GM19324 (cell line): ENCODE results near the gene MID1IP1.

Source experiments
- ATAC-seq: cut with Tn5 transposase; IDR thresholded peaks from one replicate; pipeline ENCODE4 v1.9.1; 2021; ENCODE audit warnings: mild to moderate bottlenecking, moderate library complexity; ENCODE audit not compliant: unreplicated experiment, low FRiP score

MID1IP1 gene, protein sequence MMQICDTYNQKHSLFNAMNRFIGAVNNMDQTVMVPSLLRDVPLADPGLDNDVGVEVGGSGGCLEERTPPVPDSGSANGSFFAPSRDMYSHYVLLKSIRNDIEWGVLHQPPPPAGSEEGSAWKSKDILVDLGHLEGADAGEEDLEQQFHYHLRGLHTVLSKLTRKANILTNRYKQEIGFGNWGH

GRCh38 chrX:38800981-38801845 lies at the start of gene MID1IP1:
MID1IP1 (plus strand) TSS chrX:38801459; CDS start chrX:38804947, 3,488 bp downstream.
- peak; percentile 39 for ATAC-seq

- ATAC-seq: peak; percentile 44
Observed at GRCh38 chrX:38754102-38754790, 47.0 kb upstream of the MID1IP1 start.

GRCh38 chrX:38754818-38755718 lies 46.2 kb upstream of the MID1IP1 start:
- no peak for ATAC-seq

DNA sequence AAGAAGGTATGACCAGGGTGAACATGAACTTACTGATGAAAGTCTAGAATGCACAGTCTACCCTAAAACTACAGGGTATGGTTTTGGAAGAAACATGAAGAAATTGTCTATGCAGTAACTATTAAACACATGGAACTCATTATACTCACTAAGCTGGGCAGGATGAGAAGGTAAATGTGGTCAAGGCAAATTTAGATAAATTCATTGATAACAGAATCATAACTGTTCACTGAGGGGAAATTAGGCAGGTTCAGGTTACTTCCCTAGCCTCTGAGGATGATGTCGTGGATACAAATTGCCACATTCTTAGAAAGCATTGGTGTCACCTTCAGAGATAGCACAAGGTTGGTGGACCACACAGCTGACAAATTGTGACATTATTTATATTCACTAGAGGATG lies 40.4 kb upstream of the MID1IP1 start:
- ATAC-seq: no peak

- no peak for ATAC-seq
Observed at GRCh38 chrX:38768079-38768478, 33.2 kb upstream of the MID1IP1 start.

GRCh38 chrX:38770152-38770551 lies 31.1 kb upstream of the MID1IP1 start:
- no peak for ATAC-seq

GRCh38 chrX:38774249-38774648 lies 27.0 kb upstream of the MID1IP1 start:
- no peak for ATAC-seq

DNA sequence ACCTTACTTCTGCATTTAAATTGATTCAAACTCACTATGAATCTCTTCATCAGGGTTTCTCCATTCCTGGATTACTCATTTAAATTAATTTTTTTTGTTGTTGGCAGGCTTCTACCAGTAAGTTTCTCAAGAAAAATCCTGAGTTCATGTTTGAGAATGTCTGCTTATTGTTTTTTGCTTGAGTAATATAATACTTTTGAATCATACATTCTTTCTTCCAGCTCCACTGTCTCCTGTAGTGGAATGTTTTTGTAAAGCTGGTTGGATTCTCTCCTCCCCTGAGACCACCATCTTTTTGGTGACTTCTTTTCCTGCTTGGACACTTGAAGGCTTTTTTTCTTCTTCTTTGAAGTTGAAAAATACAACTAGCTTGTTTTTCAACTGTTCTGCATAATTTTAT lies 4.3 kb upstream of the MID1IP1 start:
- no peak for ATAC-seq

DNA sequence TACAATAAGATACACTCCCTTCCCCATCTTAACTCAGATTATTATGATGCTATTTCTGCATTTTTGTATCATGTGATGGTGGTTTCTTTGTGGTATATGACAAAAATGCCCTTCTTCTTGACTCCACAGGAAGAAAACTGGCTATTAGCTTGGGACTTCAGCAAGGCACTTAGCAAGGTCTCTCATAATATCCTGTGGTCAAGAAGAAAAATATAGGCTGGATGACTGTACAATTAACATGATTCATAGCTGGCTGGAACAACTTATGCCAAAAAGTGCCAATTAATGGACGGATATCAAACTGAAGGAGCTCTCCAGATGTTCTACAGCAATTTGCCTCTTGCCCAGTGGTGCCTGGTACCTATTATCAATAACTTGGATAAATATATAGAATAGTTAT lies 2.3 kb upstream of the MID1IP1 start:
- no peak for ATAC-seq

- no peak for ATAC-seq
Observed at GRCh38 chrX:38799995-38800580, 1.2 kb upstream of the MID1IP1 start.

- no peak for ATAC-seq
Observed at GRCh38 chrX:38803243-38803587, 2.0 kb downstream of the MID1IP1 start.

- ATAC-seq: peak; percentile 71
Observed at GRCh38 chrX:38803588-38804431, 2.6 kb downstream of the MID1IP1 start.

DNA sequence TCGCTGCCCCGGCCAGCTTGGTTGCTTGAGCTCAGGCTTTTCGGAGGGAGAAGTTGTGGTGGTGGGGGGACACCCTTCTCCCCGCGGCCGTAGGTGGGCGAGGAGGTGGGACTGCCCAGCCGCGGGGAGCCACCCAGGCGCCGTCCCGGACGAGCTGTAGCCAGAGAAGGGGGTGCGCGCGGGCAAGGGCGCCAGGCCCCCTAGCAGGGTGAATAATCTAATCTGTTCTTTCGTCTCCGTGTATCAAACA lies 3.1 kb downstream of the MID1IP1 start:
- no peak for ATAC-seq

DNA sequence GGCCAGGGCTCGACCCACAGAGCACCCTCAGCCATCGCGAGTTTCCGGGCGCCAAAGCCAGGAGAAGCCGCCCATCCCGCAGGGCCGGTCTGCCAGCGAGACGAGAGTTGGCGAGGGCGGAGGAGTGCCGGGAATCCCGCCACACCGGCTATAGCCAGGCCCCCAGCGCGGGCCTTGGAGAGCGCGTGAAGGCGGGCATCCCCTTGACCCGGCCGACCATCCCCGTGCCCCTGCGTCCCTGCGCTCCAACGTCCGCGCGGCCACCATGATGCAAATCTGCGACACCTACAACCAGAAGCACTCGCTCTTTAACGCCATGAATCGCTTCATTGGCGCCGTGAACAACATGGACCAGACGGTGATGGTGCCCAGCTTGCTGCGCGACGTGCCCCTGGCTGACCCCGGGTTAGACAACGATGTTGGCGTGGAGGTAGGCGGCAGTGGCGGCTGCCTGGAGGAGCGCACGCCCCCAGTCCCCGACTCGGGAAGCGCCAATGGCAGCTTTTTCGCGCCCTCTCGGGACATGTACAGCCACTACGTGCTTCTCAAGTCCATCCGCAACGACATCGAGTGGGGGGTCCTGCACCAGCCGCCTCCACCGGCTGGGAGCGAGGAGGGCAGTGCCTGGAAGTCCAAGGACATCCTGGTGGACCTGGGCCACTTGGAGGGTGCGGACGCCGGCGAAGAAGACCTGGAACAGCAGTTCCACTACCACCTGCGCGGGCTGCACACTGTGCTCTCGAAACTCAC lies 3.6 kb downstream of the MID1IP1 start:
- no peak for ATAC-seq

GRCh38 chrX:38805432-38806389 lies 4.5 kb downstream of the MID1IP1 start:
- no peak for ATAC-seq

- no peak for ATAC-seq
Observed at GRCh38 chrX:38806875-38807621, 5.8 kb downstream of the MID1IP1 start.

GRCh38 chrX:38807873-38808272 lies 6.6 kb downstream of the MID1IP1 start:
- no peak for ATAC-seq
